GM21367 (cell line): ENCODE data around the gene ENPP1.
A peak's percentile ranks its signal among the peaks of the same experiment; 100 is the strongest.

Source experiments
- ATAC-seq: cut with Tn5 transposase; IDR thresholded peaks from one replicate; pipeline ENCODE4 v1.9.1; 2021; ENCODE audit not compliant: unreplicated experiment

Gene ENPP1

DNA sequence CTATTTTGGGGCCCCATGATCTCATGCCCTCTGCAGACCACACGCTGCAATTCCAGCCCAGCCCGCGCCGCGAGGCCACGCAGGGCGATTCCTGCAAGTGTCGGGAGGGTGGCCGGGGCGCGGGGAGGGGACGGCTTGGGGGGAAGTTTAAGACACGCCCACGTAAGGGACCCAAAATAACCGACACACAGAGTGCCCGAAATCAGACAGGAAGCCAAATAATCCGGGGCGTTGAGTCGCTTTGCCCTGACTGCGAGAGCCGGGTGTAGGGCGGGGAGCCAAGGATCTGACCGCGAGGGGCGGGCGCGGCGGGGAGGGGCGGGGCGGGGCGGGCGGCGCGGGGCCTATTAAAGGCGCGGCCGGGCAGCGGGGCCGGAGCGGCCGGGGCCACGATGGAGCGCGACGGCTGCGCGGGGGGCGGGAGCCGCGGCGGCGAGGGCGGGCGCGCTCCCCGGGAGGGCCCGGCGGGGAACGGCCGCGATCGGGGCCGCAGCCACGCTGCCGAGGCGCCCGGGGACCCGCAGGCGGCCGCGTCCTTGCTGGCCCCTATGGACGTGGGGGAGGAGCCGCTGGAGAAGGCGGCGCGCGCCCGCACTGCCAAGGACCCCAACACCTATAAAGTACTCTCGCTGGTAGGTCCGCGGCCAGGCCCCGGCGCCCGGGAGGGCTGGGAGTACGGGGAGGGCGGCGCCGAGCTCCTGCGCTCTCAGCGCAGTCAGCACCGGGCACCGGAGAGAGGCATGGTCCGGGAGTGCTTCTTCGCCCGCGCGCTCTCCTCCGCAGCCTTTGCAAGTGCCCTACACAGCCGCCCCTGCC lies at the start of gene ENPP1:
Gene ENPP1 (plus strand): TSS at position 377 of the 816 bp plus-strand sequence. CDS start 16 bp downstream, at position 393.
- peak; percentile 61 for ATAC-seq

DNA sequence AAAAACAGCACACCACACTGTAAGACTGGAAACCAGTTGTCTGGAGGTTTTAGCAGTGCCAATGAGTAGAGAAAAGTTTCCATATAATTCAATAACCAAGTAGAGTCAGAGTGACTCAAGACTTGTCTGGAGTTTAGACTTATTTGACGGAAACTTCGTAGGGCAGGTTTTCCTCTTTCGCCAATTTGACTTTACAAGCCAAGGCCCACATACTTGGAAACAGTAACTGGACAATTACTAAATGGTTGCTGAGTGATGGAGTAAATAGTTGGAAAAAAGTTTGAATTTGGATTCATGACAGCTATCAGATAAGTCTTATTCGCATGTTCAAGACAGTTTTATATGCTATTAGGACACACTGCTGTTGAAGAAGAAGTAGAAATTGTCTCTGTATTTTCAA lies 48.9 kb upstream of the ENPP1 start:
- no peak for ATAC-seq

DNA sequence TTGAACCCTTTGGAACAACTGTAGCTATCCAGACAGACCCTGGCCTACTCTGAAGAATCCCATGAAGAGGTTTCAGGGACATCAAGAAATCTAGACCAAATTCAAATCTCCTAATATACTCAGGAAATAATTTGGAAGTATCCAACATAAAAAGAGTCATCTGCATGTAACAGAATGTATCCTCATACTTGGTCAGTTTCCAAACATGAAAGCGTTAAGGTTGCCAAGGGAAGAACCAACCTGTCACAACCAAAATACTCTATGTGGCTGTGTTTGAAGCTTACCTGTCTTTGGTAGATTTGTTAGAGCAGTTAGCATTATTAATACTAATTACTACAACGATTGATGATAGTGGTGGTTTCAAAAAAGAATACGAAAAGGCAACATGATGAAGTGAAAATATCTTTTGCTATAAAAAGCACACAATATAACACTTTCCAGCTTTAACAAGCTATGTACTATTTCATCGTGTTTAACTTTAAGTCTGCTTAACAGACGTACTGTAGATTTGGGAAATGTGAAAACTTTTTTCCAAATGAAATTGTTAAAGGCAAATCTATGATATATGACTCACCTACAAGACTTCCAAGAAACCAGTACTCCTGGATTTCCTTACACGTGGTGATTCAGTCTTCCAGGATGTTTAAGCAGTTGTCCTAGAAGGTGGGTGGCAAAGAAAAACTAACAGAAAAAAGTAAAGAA lies 46.6 kb upstream of the ENPP1 start:
- ATAC-seq: no peak

DNA sequence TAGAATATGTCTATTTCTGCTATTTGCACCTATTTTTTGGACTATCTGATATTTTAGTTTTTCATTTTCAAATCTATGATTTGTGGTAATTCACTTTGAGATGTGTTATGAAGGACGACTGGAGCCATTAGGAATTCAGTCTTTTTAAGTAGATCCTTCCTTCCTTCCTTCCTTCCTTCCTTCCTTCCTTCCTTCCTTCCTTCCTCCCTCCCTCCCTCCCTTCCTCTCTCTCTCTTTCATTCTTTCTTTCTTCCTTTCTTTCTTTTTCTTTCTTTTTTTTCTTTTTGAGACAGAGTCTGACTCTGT lies 46.1 kb upstream of the ENPP1 start:
- ATAC-seq: no peak

DNA sequence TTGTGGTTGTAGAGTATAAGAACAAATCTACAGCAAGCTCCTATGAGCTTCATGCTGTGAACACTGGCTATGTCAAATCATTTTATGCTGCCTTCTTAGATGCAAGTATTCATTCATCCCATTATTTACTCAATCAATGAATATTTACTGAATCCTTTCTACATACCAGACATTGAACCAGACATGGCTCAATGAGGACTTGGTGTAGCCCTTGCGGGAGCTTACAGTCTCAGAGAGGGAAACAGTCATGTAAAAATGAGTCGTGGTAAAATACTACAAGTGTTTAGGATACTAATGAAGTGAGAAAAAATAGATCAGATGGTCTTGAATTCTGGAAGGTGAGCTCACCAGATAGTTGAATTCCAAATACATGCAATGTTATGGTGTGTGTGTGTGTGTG lies 44.8 kb upstream of the ENPP1 start:
- ATAC-seq: no peak

DNA sequence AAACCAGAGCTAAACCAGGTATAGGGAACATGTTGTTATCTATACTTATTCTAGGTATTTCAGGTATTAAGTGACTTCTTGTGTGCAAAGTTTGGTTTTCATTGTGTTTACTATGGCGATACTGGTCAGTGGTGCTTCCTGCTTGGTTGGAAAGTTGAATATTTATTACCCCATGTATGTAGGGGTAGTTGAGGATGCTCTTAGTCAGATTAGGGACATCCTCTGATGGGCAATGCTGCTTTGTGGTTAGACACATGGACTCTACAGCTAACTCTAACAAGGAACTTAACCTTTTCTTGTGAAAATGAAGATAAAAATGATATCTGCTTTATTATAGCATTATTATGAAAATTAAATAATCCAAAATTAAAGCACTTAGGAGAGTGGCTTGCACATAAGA lies 44.1 kb upstream of the ENPP1 start:
- no peak for ATAC-seq

DNA sequence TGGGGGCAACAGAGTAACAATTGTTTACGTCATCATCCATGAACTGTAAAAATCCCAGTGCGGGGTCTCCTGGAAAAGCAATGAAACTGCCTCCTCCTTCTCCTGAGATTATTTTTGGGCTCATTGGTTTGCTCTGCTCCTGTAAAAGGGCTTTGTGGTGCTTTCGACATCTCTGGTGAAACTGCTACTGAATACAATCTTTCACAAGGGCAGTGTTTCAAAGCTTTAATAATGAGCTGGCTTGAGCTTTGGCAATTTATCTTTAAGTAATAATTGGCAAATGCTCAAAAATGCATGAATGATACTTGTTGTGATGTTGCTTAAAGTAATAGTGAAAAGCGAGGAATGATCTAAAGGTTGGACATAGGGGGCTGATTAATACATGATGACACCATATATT lies 43.5 kb upstream of the ENPP1 start:
- no peak for ATAC-seq

DNA sequence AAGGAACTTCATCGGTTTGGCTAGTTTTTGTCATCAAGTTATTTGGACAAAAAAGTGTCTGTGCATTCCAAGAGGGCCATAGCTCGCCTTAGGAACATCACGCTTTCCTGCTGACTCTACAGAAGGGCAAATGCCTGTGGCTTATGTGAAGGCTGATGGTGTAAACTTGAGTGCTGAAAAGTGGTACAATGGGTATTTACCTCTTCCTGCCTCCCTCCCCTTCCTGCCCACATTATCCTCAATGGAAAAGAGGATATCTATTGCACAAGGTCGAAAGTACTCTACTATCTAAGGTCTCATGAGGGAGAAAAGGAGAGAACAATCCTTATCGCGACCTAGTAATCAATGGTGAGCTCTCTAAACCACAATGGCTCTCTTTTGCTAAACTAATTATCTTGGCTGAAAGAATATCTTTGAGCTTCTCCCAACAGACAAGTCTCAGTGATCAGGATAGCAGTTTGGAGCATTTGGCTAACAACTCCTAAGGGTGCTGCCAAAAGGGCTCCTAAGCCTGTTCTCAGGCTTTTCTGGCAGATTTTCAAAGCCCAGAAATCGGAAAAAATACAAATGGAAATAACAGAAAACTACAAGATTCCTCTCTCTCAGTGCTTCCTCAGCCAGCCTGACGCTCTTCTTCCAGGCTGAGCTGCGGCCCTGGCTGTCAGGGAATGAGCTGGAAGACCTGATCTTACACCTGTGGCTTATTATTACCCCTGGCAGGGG lies 42.6 kb upstream of the ENPP1 start:
- ATAC-seq: no peak

DNA sequence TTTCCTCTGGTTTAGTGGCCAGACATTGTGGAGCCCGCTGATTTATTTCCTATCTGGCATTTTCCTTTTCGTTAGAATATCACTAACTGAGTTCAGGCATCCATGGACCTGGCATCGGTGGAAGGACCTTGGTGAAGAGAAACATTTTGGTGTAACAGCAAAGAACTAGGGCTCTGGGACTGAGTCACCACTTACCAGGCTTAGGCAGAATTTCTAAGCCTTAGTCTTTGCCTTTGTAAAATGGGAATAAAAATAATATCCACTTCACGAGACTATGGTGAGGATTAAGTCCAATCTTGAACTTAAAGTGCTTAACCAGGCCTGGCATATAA lies 42.0 kb upstream of the ENPP1 start:
- no peak for ATAC-seq

DNA sequence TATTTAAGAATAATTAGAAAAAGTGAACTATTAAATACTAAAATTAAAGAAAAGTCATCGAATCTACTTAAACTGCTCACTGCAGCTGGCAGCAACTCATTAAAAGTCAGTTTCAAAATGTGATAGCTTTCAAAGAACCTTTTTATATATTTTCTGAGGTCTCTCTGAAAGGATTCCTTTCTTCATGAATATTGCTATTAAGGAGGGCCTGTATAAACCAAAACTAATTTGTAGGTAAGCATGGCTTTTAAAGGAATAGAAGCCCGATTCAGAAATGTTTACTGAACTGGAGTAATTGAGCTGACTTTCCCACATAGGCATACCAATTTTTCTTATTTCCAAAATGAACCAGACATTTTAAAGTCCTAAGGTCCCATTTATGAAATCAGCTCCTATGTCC lies 41.2 kb upstream of the ENPP1 start:
- no peak for ATAC-seq

DNA sequence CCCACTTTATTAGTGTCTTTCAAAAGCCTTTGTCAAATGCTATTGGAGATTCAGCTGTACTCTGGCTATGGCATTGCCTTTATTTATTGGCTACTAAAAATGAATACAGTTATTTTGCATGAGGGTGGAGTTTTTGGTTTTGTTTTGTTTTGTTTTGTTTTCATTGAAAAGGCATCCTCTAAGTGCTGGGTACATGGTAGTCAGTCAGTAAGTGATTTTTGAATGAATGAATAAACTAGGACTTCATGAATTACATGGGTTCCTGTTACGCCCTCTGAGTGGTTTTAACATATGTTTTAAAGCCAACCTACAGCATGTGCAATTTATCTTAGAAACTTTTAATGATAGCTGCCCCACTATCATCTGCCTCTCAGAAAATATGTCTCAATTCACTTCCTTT lies 38.9 kb upstream of the ENPP1 start:
- no peak for ATAC-seq

DNA sequence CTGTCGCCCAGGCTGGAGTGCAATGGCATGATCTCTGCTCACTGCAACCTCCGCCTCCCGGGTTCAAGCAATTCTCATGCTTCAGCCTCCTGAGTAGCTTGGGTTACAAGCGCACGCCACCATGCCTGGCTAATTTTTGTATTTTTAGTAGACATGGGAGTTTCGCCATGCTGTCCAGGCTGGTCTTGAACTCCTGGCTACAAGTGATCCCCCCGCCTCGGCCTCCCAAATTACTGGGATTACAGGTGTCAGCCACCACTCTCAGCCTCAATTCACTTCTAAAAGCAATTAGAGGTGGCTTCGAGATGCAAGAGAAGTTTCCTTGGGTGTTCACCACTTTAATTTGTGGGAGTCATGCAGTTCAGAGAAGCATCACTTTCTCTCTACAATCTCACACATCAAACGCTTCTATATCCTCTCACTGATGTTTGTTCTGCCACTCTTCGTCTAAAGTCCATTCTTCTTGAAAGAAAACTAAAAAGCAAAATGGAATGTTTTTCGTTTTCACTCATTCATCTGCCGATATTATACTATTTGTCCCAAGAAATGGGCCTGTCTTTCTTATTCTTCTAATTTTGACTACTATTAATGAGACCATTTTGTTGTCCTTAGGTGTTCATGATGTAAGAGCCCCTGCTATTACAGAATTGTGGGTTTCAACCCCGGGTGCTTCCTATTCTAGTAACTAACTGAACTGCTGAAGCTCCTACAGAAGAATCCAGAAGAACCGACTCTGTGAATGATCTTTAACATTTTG lies 38.3 kb upstream of the ENPP1 start:
- no peak for ATAC-seq

DNA sequence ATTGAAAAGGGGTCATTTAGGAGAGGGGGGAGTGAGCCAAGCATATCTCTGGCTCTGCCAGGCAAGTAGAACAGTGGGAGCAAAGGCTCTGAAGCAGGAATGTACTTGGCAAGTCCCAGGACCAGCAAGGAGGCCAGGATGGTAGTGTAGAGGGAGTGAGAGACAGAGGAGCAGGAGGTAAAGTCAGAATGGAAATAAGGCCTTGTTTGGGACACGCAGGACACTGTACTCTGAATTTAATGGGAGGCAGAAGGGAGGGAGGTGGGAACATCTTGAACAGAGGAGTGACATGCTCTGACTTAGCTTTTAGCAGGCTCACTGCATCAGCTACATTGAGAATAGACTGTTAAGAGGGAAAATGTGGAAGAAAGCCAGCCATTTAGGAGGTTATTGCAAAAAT lies 37.0 kb upstream of the ENPP1 start:
- ATAC-seq: no peak

DNA sequence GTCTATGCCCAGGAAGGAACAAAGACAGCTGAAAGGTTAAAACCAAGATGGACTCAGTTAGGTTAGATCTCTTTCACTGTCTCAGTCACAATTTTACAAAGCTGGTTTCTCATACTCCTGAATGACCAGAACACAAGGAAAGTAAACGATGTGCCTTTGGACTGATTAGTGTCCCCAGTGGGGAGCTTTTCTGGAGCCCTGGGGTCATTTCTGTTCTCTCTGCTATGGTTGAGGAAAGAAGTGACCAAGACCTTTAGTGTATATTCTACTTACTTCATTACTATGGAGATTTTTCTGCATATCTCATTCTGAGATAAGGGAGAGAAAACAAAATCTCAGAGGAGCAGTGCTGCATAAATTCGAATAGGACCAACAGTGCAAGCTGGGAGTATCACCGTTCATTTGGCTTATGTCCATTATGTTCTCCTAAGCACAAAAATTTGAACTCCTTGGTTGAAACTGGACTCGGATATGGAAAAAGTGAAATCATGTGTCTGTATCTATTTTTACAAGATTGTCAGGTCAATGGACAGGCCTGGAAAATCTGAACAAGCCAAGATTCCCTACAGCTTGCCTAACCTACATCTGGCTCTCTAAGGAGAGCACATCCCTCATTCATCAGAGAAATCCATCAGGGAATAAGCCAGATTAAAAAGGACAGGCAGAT lies 34.4 kb upstream of the ENPP1 start:
- no peak for ATAC-seq

DNA sequence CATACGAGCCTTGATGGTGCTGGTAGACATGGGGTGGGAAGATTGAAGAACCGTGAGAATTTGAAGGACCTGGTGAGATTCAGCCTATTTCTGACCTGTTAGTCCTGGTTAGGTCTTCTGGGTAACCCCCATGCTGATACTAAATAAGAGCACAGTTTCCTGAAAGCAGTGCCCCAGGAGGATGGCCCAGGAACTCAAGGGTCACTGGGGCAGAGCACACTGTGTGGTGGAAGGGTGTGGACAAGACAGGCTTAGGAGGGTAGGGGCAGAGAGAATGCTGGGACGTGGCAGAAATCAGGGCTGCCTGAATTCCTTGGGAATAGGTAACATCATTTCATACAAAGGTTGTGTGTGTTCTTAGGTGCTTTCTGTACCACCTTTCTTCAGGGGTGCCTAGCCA lies 31.9 kb upstream of the ENPP1 start:
- ATAC-seq: no peak

DNA sequence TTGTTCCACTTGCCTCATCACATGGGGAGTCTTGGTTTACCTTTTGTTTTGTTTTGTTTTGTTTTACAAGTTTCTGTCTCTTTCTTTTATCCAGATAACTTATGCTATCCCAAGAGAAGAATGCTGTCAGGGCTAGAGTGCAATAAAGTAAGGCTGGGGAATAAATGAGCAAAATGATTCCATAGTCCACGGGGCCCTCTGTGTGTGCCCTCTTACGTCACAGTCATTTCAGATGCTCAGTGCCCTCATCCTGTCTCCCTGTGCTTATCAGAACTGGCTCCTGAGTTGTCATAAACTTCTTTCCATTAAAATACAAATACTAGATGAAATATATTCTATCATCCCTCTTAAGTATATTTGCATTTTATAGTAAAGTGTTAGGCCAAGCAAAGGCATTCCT lies 30.8 kb upstream of the ENPP1 start:
- no peak for ATAC-seq

DNA sequence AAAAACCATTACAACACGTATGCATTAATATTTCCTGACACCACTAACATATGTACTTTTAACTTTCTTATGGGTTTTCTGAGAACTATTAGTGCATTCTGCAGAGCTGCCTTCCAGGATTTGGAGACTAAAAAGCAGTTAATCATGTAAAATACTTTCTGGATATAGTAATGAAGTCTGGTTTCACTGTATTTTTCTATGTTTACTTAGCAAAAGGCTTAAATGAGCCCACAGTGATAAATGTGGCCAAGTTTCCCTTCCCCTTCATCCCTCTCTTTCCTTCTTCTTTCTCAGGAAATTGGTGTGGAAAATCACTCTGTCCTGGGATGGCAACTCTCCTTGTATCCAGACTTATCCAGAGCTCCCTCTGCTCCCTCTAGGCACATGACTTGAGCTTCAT lies 29.7 kb upstream of the ENPP1 start:
- ATAC-seq: no peak

DNA sequence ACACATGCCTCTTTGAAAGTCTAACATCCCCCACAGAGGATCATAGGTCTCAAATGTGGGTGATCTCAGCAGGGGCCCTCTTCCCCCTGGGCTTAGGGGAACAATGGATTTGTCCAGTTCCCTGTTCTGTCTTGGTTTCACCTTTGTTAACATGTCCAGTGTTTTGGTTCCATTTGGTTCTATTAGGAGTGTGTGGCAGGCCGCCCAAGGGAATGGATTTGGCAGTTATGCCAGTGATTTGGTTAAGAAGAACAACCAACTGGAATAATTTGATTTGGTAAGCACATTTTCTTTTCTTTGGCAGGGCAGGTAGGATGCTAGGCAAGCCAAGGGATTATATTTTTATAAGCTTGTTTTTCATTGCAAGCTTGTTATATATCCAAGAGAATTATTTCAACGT lies 28.5 kb upstream of the ENPP1 start:
- ATAC-seq: no peak

DNA sequence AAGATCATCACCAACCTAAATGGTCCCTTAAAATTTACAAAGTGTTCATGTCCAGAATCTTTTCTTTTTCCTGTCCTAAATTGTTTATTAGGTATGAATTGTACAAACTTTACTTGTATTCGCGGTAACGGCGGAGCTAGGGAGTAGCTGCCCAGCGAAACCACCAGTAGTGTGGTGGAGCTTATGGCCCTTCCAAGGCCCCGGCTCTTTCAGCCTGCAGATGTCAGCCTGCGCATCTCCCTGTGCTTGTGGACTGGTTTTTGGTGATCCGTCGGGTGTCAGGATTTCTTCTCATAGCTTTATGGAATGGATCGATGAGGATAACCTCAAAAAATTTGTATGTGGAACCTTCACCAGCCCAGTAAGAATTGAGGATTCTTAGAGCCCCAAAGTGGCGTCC lies 27.2 kb upstream of the ENPP1 start:
- no peak for ATAC-seq

DNA sequence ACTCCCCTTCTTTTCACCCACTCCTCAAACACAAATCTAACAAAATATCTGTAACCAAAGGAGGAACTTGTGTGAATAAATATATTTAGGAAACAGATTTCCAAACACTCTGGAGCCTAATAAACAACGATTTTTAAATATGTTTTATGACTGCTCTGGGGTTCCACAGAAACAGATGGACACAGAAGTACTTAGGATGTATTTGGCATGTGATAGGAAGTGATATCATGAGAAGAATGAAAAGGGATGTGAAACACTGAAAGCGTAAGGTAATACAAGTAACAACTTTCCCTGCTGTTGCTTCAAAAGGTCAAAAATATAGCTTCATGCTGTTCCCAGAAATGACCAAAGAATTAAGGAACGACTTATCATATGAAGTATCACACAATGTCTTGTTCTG lies 26.1 kb upstream of the ENPP1 start:
- ATAC-seq: no peak

DNA sequence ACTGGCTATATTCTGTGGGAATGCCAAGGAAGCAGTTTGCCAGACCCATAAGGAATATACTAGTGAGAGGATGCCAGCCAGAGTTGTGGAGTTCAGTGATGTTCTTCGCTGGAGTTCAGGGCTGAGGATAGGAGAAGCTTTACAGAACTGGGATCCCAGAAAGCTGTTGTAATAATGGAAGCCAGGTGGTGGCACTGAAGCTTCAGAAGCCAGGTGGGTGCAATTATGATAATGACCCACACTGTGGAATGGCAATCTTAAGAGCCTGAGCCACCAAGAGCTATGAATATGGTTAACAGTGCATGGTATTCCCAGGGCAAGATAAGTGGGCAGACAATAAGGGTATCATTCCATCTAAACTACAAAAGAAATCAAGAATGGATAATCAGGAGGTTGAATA lies 25.1 kb upstream of the ENPP1 start:
- no peak for ATAC-seq
